GM12878 (cell line): ENCODE data around the gene DIAPH2. TPM values are rescaled to one million over a fixed set of nuclear protein-coding genes. Genes with fewer than 3 reads are reported as not detected.

Experiments used
- ATAC-seq: fragments of 200-7000 bp; cut with Tn5 transposase; 3 replicates; pipeline ENCODE4 v1.9.1; 2020; ENCODE audit warnings: mild to moderate bottlenecking, moderate library complexity
- BruUV-seq: library from RNA; stranded (reverse); fragments of 400-500 nt; replicated peaks from 2 replicates; lab custom pipeline; 2021; lab: Mats Ljungman, UMichigan
- CTCF ChIA-PET: fragments of 300-600 bp; sonication (Branson Sonifier 250); formaldehyde crosslinking; extraction: SDS; loops from one replicate; lab custom pipeline; 2021; ENCODE audit warnings: inconsistent platforms; lab: Yijun Ruan, JAX
- POLR2A ChIA-PET: fragments of 350-600 bp; formaldehyde crosslinking; extraction: SDS; loops from one replicate; lab custom pipeline; 2021; ENCODE audit warnings: inconsistent platforms; lab: Charles Lee
- RAD21 ChIA-PET: fragments of 300-600 bp; sonication (Branson Sonifier 250); formaldehyde crosslinking; loops from one replicate; lab custom pipeline; 2023; ENCODE audit warnings: antibody characterized with exemption; ENCODE audit not compliant: unreplicated experiment; lab: Charles Lee
- SMC1A ChIA-PET: fragments of 300-600 bp; sonication (Branson Sonifier 250); formaldehyde crosslinking; loops from one replicate; lab custom pipeline; 2023; ENCODE audit not compliant: unreplicated experiment, uncharacterized antibody; lab: Charles Lee
- DNase-seq: peaks from one replicate; pipeline ENCODE4 v3.0.0-alpha.2; 2011; ENCODE audit warnings: low read depth, low spot score
- FAIRE-seq: peaks from 3 replicates; lab custom pipeline; 2011; peaks lifted over from hg19 to GRCh38; lab: Jason Lieb, UNC
- H2AFZ ChIP-seq: 2 replicates; pipeline ENCODE4 v1.6.0; 2011; ENCODE audit warnings: low read depth, low read length, control low read depth; ENCODE audit not compliant: control insufficient read depth
- H3K27ac ChIP-seq: 2 replicates; pipeline ENCODE4 v1.5.1; 2011; ENCODE audit warnings: control low read depth; ENCODE audit not compliant: control insufficient read depth, insufficient read depth
- H3K27me3 ChIP-seq, 2 experiments: replicated peaks in 1 of 2; 2 replicates each; pipeline versions ENCODE4 v1.6.0 to v1.6.1; 2011; ENCODE audit warnings: low read length in 1 of 2; ENCODE audit not compliant: control insufficient read depth in 2 of 2, insufficient read depth in 2 of 2
- H3K36me3 ChIP-seq, 2 experiments: 2 replicates each; pipeline ENCODE4 v1.5.1; 2011; ENCODE audit warnings: low read length in 1 of 2; ENCODE audit not compliant: control insufficient read depth in 2 of 2, insufficient read depth in 2 of 2
- H3K4me1 ChIP-seq: 2 replicates; pipeline ENCODE4 v1.6.1; 2011; ENCODE audit warnings: mild to moderate bottlenecking, low read length, moderate library complexity, mixed read lengths; ENCODE audit not compliant: control insufficient read depth, insufficient read depth
- H3K4me2 ChIP-seq: 2 replicates; pipeline ENCODE4 v1.6.0; 2011; ENCODE audit warnings: control low read depth; ENCODE audit not compliant: control insufficient read depth, insufficient read depth
- H3K4me3 ChIP-seq: fragments of 200-600 bp; sonication (generic); 2 replicates; pipeline ENCODE4 v1.5.1; 2016
- H3K79me2 ChIP-seq: 2 replicates; pipeline ENCODE4 v1.6.0; 2011; ENCODE audit warnings: low read length; ENCODE audit not compliant: control insufficient read depth, insufficient read depth
- H3K9ac ChIP-seq: 2 replicates; pipeline ENCODE4 v1.8.0; 2011; ENCODE audit warnings: low read length, control low read depth, mixed read lengths; ENCODE audit not compliant: control insufficient read depth, insufficient read depth
- H3K9me3 ChIP-seq: replicated peaks from 3 replicates; pipeline ENCODE4 v1.5.1; 2011; ENCODE audit warnings: mild to moderate bottlenecking, low read length; ENCODE audit not compliant: control insufficient read depth, insufficient read depth
- H4K20me1 ChIP-seq: 2 replicates; pipeline ENCODE4 v1.6.0; 2011; ENCODE audit not compliant: control insufficient read depth, insufficient read depth
- BCL3 ChIP-seq: IDR thresholded peaks from 2 replicates; pipeline ENCODE4 v1.6.1; 2011; ENCODE audit warnings: borderline replicate concordance, low read depth, mild to moderate bottlenecking, moderate library complexity, low read length; ENCODE audit not compliant: insufficient read depth, poor library complexity, severe bottlenecking
- BMI1 ChIP-seq: fragments of 450-650 bp; IDR thresholded peaks from 2 replicates; pipeline ENCODE4 v1.6.1; 2016; ENCODE audit warnings: mild to moderate bottlenecking, moderate library complexity, borderline replicate concordance
- CHD1 ChIP-seq: IDR thresholded peaks from 2 replicates; pipeline ENCODE4 v1.6.1; 2012; ENCODE audit warnings: low read depth, low read length, improper control_type of control experiment
- CREB1 ChIP-seq: IDR thresholded peaks from 2 replicates; pipeline ENCODE4 v1.6.1; 2012; ENCODE audit warnings: low read depth, mild to moderate bottlenecking, inconsistent platforms
- EED ChIP-seq: sonication (generic); IDR thresholded peaks from 2 replicates; pipeline ENCODE4 v1.6.1; 2016; ENCODE audit warnings: antibody characterized with exemption, low read depth
- EGR1 ChIP-seq, 2 experiments: IDR thresholded peaks; 1 replicate in 1 of 2; 2 replicates in 1 of 2; pipeline ENCODE4 v1.6.1; 2011 to 2012; ENCODE audit warnings: low read depth in 2 of 2, low read length in 2 of 2, borderline replicate concordance in 1 of 2, mild to moderate bottlenecking in 1 of 2, moderate library complexity in 1 of 2
- IKZF2 ChIP-seq, 2 experiments: fragments of 450-650 bp; IDR thresholded peaks; 2 replicates each; pipeline ENCODE4 v1.6.1; 2017; ENCODE audit warnings: mild to moderate bottlenecking in 2 of 2, moderate library complexity in 2 of 2
- MEF2A ChIP-seq: IDR thresholded peaks from 2 replicates; pipeline ENCODE4 v1.6.1; 2011; ENCODE audit warnings: low read depth, mild to moderate bottlenecking, low read length, moderate library complexity; ENCODE audit not compliant: insufficient read depth
- PKNOX1 ChIP-seq: fragments of 450-650 bp; IDR thresholded peaks from 2 replicates; pipeline ENCODE4 v1.6.1; 2016; ENCODE audit warnings: mild to moderate bottlenecking
- RAD21 ChIP-seq: IDR thresholded peaks from 2 replicates; pipeline ENCODE4 v1.6.1; 2011; ENCODE audit warnings: mild to moderate bottlenecking, low read depth, low read length, moderate library complexity; ENCODE audit not compliant: insufficient read depth
- SPI1 ChIP-seq: IDR thresholded peaks from 2 replicates; pipeline ENCODE4 v1.6.1; 2011; ENCODE audit warnings: low read depth, mild to moderate bottlenecking, low read length, moderate library complexity, borderline replicate concordance; ENCODE audit not compliant: insufficient read depth
- TCF7 ChIP-seq: IDR thresholded peaks from 2 replicates; pipeline ENCODE4 v1.6.1; 2014; ENCODE audit warnings: antibody characterized with exemption, borderline replicate concordance
- WGBS: methylation state at CpG from one replicate; pipeline ENCODE4 v1.1.6; 2016; ENCODE audit warnings: low lambda C conversion rate; ENCODE audit not compliant: insufficient replicate concordance, insufficient coverage; ENCODE audit errors: missing lambda C conversion rate; 5-methylcytosine and 5-hydroxymethylcytosine counted together
- in situ Hi-C: fragments of 300-500 bp; cut with MboI; formaldehyde crosslinking; loops from 9 replicates; pipeline ENCODE4 v1.14.3; 2018; ENCODE audit warnings: mixed read lengths
- intact Hi-C: fragments of 100-400 bp; cut with micrococcal nuclease; formaldehyde crosslinking; loops from one replicate; pipeline ENCODE4 v1.14.2; 2022; ENCODE audit not compliant: unreplicated experiment
- polyA plus RNA-seq, 11 experiments: library from polyadenylated mRNA; depleted of rRNA in 4 of 11; unstranded in 6 of 11; stranded (reverse) in 5 of 11; fragments of >200 nt; fragmentation: Nextera tagmentation in 4 of 11; fragmentation: Illumina TruSeq in 1 of 11; extraction: Ambion mirVana in 4 of 11; extraction: Trizol in 1 of 11; gene quantifications; 1 replicate in 1 of 11; 2 replicates in 10 of 11; pipeline versions ENCODE4 v1.2.1 to v1.2.3, GENCODE V29; 2011 to 2016; ENCODE audit warnings: inconsistent platforms in 2 of 11, missing spikeins in 2 of 11, low read depth in 1 of 11
- total RNA-seq, 4 experiments: library from RNA; depleted of rRNA in 3 of 4; stranded (reverse); fragments of >200 nt in 3 of 4; fragmentation: Illumina TruSeq in 1 of 4; extraction: Trizol in 1 of 4; gene quantifications; 2 replicates each; pipeline versions ENCODE4 v1.2.1 to v1.2.3, GENCODE V29; 2013 to 2021
- TF ChIP-seq, protein P1 (sequence below): fragments of 450-650 bp; IDR thresholded peaks from 2 replicates; pipeline ENCODE4 v1.6.1; 2017; ENCODE audit warnings: borderline replicate concordance
- TF ChIP-seq, protein P2 (sequence below): fragments of 450-650 bp; IDR thresholded peaks from 2 replicates; pipeline ENCODE4 v1.6.1; 2017; ENCODE audit warnings: mild to moderate bottlenecking, low read depth, inconsistent platforms; ENCODE audit not compliant: poor library complexity, severe bottlenecking

Gene DIAPH2
- total and polyA plus RNA-seq, 10 of the 15 experiments (the other 5 are each of a cell fraction or from before 2014, with no cell fraction given) = 2.2 to 16.6 (median 8.8) TPM

DNA sequence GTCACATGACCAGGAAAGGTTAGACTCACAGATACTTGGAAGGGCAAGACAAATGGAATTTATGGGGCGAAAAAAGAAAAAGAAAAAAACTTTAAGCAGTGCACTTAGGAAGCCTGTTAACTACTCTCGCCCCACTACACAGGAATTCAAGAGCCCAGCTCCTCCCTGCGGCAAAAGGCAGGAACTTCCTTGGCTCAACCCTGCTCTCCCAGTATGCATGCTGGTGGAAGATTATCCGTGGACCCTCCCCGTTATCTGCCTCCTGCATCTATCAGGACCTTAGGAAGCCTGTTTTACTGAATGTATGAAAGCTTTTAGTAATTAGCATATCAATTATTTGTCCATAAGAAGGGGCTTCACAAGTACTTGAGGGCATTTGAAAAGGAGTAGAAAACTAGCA lies 158.9 kb downstream of the DIAPH2 start:
- no peaks in the 10 kb centered on the region for H4K20me1 ChIP-seq
- DNase-seq (no peak), ATAC-seq (no peak), FAIRE-seq (no peak)
- H3K4me3 ChIP-seq = no peak overlapping the region
- H3K27me3 ChIP-seq = no peaks in the 10 kb centered on the region
- in situ Hi-C loops (no loop called here), intact Hi-C loops (no loop called here)
- no peaks in the 10 kb centered on the region; the same call in 1 of the 2 replicates for H3K79me2 ChIP-seq
- ChIA-PET CTCF (interaction anchor here (0.6 kb wide), 1 partner anchor 615 kb away, joined by 3 read pairs; no protein-coding TSS in a partner anchor), RAD21 (no interaction called here), POLR2A (no interaction called here), SMC1A (no interaction called here)
- no peak overlapping the region for H3K27ac ChIP-seq
- no peak overlapping the region for H3K4me2 ChIP-seq
- no TSS peak for BruUV-seq
- H3K4me1 ChIP-seq = no peaks in the 10 kb centered on the region
- no peaks in the 10 kb centered on the region for H3K36me3 ChIP-seq
- no peaks in the 10 kb centered on the region for H3K9me3 ChIP-seq
- no peak overlapping the region for H2AFZ ChIP-seq
- WGBS = 44% methylated on average over 4 of the region's 5 CpGs
- no peak overlapping the region for H3K9ac ChIP-seq
- TF ChIP-seq IKZF2 (IDR thresholded peaks at IDR 0.05) = no peak
- no peak for TF ChIP-seq RAD21
- no peak for TF ChIP-seq EED
- TF ChIP-seq EGR1 (IDR thresholded peaks at IDR 0.05; ENCODE audit: borderline replicate concordance in 1 of 2, low read depth in 2 of 2, low read length in 2 of 2) = no peak
- TF ChIP-seq, protein P1, sequence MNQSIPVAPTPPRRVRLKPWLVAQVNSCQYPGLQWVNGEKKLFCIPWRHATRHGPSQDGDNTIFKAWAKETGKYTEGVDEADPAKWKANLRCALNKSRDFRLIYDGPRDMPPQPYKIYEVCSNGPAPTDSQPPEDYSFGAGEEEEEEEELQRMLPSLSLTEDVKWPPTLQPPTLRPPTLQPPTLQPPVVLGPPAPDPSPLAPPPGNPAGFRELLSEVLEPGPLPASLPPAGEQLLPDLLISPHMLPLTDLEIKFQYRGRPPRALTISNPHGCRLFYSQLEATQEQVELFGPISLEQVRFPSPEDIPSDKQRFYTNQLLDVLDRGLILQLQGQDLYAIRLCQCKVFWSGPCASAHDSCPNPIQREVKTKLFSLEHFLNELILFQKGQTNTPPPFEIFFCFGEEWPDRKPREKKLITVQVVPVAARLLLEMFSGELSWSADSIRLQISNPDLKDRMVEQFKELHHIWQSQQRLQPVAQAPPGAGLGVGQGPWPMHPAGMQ = no peak
- TF ChIP-seq CHD1 = no peak
- TF ChIP-seq PKNOX1 = no peak
- no peak for TF ChIP-seq BCL3
- no peak for TF ChIP-seq TCF7
- TF ChIP-seq MEF2A = no peak
- no peak for TF ChIP-seq BMI1
- no peak for TF ChIP-seq CREB1
- TF ChIP-seq, protein P2, sequence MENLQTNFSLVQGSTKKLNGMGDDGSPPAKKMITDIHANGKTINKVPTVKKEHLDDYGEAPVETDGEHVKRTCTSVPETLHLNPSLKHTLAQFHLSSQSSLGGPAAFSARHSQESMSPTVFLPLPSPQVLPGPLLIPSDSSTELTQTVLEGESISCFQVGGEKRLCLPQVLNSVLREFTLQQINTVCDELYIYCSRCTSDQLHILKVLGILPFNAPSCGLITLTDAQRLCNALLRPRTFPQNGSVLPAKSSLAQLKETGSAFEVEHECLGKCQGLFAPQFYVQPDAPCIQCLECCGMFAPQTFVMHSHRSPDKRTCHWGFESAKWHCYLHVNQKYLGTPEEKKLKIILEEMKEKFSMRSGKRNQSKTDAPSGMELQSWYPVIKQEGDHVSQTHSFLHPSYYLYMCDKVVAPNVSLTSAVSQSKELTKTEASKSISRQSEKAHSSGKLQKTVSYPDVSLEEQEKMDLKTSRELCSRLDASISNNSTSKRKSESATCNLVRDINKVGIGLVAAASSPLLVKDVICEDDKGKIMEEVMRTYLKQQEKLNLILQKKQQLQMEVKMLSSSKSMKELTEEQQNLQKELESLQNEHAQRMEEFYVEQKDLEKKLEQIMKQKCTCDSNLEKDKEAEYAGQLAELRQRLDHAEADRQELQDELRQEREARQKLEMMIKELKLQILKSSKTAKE = no peak
- no peak for TF ChIP-seq SPI1
